Hepatocyte (in vitro differentiated cells): ENCODE data around the gene LYVE1. TPM values are rescaled to one million over a fixed set of nuclear protein-coding genes. Genes with fewer than 3 reads are reported as not detected.
"Not testable (repeated sequence)": the region's sequence is repeated elsewhere in the genome, so short reads cannot be mapped to it uniquely, and the experiment has no call there.

Experiments
- DNase-seq: peaks from one replicate; pipeline ENCODE4 v3.0.0-alpha.2; 2016; ENCODE audit warnings: low spot score
- H2AFZ ChIP-seq: fragments of 200-600 bp; sonication (generic); 2 replicates; pipeline ENCODE4 v1.6.0; 2016; ENCODE audit warnings: antibody characterized with exemption, mild to moderate bottlenecking
- H3K27ac ChIP-seq: fragments of 200-600 bp; sonication (generic); 2 replicates; pipeline ENCODE4 v1.5.1; 2016; ENCODE audit warnings: mild to moderate bottlenecking
- H3K27me3 ChIP-seq: fragments of 200-600 bp; sonication (generic); 2 replicates; pipeline ENCODE4 v1.6.1; 2016
- H3K36me3 ChIP-seq: fragments of 200-600 bp; sonication (generic); replicated peaks from 2 replicates; pipeline ENCODE4 v1.5.1; 2016; ENCODE audit warnings: low read depth; ENCODE audit not compliant: insufficient read depth
- H3K4me1 ChIP-seq: fragments of 200-600 bp; sonication (generic); 2 replicates; pipeline ENCODE4 v1.5.1; 2016; ENCODE audit warnings: mild to moderate bottlenecking, moderate library complexity; ENCODE audit not compliant: insufficient read depth
- H3K4me2 ChIP-seq: fragments of 200-600 bp; sonication (generic); 2 replicates; pipeline ENCODE4 v1.6.0; 2016
- H3K4me3 ChIP-seq: fragments of 200-600 bp; sonication (generic); 2 replicates; pipeline ENCODE4 v1.5.1; 2016; ENCODE audit warnings: mild to moderate bottlenecking
- H3K79me2 ChIP-seq: fragments of 200-600 bp; sonication (generic); 2 replicates; pipeline ENCODE4 v1.6.0; 2017; ENCODE audit warnings: mild to moderate bottlenecking
- H3K9me2 ChIP-seq: fragments of 200-600 bp; sonication (generic); replicated peaks from 2 replicates; pipeline ENCODE4 v1.6.0; 2017; ENCODE audit warnings: mild to moderate bottlenecking; ENCODE audit not compliant: insufficient read depth
- H3K9me3 ChIP-seq: fragments of 200-600 bp; sonication (generic); 2 replicates; pipeline ENCODE4 v1.5.1; 2016; ENCODE audit warnings: low read depth, mild to moderate bottlenecking
- H4K20me1 ChIP-seq: fragments of 200-600 bp; sonication (generic); 2 replicates; pipeline ENCODE4 v1.6.0; 2016; ENCODE audit warnings: mild to moderate bottlenecking; ENCODE audit not compliant: insufficient read depth, poor library complexity, severe bottlenecking
- EZH2 ChIP-seq: fragments of 200-600 bp; sonication (generic); IDR thresholded peaks from 2 replicates; pipeline ENCODE4 v1.6.1; 2016; ENCODE audit warnings: antibody characterized with exemption, mild to moderate bottlenecking, borderline replicate concordance
- EZH2phosphoT487 ChIP-seq: fragments of 200-600 bp; sonication (generic); IDR thresholded peaks from one replicate; pipeline ENCODE4 v1.6.1; 2018; ENCODE audit warnings: antibody characterized with exemption, mild to moderate bottlenecking, low read depth, moderate library complexity; ENCODE audit not compliant: unreplicated experiment, severe bottlenecking
- WGBS: methylation state at CpG from one replicate; pipeline ENCODE4 v1.1.6; 2016; ENCODE audit warnings: low lambda C conversion rate; ENCODE audit errors: missing lambda C conversion rate; 5-methylcytosine and 5-hydroxymethylcytosine counted together
- polyA plus RNA-seq: library from polyadenylated mRNA; unstranded; fragments of >200 nt; fragmentation: Nextera tagmentation; extraction: Ambion mirVana; gene quantifications from 2 replicates; pipeline ENCODE4 v1.2.1, GENCODE V29; 2016
- total RNA-seq: library from RNA; depleted of rRNA; stranded (reverse); fragments of >200 nt; gene quantifications from 2 replicates; pipeline ENCODE4 v1.2.3, GENCODE V29; 2014
- TF ChIP-seq, protein P1 (sequence below): fragments of 200-600 bp; sonication (generic); IDR thresholded peaks from 2 replicates; pipeline ENCODE4 v1.5.1; 2016; ENCODE audit warnings: antibody characterized with exemption, mild to moderate bottlenecking; ENCODE audit not compliant: poor library complexity

Gene LYVE1
- total and polyA plus RNA-seq, 2 experiments from 2014 or later = 2.9 to 9.1 TPM

GRCh38 chr11:10598816-10599215 lies 30.4 kb upstream of the LYVE1 start:
- Histone ChIP-seq H3K4me2 (no peak overlapping the region), H3K36me3 (no peaks in the 10 kb centered on the region), H3K9me3 (no peaks in the 10 kb centered on the region), H3K4me1 (peaks cover 22% of the 10 kb centered on the region), H3K4me3 (no peak overlapping the region), H3K27ac (peak overlapping the region; percentile 77), H4K20me1 (no peaks in the 10 kb centered on the region), H3K27me3 (no peaks in the 10 kb centered on the region), H3K79me2 (no peaks in the 10 kb centered on the region), H3K9me2 (no peaks in the 10 kb centered on the region), H2AFZ (no peak overlapping the region)
- no peak for DNase-seq
- WGBS = 93% methylated on average over 6 of the region's 6 CpGs
- TF ChIP-seq, protein P1, sequence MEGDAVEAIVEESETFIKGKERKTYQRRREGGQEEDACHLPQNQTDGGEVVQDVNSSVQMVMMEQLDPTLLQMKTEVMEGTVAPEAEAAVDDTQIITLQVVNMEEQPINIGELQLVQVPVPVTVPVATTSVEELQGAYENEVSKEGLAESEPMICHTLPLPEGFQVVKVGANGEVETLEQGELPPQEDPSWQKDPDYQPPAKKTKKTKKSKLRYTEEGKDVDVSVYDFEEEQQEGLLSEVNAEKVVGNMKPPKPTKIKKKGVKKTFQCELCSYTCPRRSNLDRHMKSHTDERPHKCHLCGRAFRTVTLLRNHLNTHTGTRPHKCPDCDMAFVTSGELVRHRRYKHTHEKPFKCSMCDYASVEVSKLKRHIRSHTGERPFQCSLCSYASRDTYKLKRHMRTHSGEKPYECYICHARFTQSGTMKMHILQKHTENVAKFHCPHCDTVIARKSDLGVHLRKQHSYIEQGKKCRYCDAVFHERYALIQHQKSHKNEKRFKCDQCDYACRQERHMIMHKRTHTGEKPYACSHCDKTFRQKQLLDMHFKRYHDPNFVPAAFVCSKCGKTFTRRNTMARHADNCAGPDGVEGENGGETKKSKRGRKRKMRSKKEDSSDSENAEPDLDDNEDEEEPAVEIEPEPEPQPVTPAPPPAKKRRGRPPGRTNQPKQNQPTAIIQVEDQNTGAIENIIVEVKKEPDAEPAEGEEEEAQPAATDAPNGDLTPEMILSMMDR = no peak
- no peak for TF ChIP-seq EZH2phosphoT487
- TF ChIP-seq EZH2 = no peak

DNA sequence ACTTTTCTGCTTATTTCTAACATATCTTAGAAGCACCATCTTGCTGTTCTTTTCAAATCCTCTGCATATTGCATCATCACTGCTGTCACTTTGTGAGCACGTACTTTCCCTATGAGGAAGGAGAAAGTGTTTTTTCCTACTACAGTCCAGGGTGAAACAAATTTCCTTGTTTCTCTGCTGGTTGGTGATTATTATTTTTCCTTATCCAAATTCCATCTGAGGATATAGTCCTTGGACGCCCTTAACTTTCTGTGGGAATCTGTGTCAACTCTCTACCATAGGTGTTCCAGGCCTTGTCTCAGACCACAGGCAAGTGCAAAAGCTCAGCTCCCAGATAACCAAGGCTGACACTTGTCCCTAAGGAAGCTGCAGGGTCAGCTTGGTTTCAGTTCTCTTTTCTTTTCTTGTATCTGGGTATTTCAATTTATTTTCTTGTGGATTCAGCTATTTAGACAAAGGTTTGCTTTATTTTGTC lies 29.4 kb upstream of the LYVE1 start:
- Histone ChIP-seq H3K27ac (peak overlapping the region; percentile 77), H3K4me1 (peaks cover 21% of the 10 kb centered on the region)

GRCh38 chr11:10595840-10596239 lies 27.4 kb upstream of the LYVE1 start:
- H3K4me2 ChIP-seq, H3K9me3 ChIP-seq, H3K27ac ChIP-seq, H3K36me3 ChIP-seq, H3K79me2 ChIP-seq, H3K9me2 ChIP-seq, DNase-seq, H2AFZ ChIP-seq, H3K4me3 ChIP-seq, H3K27me3 ChIP-seq, H4K20me1 ChIP-seq: not testable (repeated sequence)
- H3K4me1 ChIP-seq = peaks cover 21% of the 10 kb centered on the region
- WGBS = 97% methylated on average over 2 of the region's 2 CpGs

More for the DNA sequence above, 29.4 kb upstream of the LYVE1 start:
- Histone ChIP-seq H2AFZ (no peak overlapping the region), H4K20me1 (no peaks in the 10 kb centered on the region), H3K9me2 (no peaks in the 10 kb centered on the region), H3K79me2 (no peaks in the 10 kb centered on the region), H3K4me3 (no peak overlapping the region), H3K4me2 (no peak overlapping the region), H3K9me3 (no peaks in the 10 kb centered on the region), H3K27me3 (no peaks in the 10 kb centered on the region), H3K36me3 (no peaks in the 10 kb centered on the region)
- DNase-seq = no peak
- WGBS = 77% methylated on average over 2 of the region's 2 CpGs
- TF ChIP-seq EZH2 (no peak), EZH2phosphoT487 (no peak)
- TF ChIP-seq, protein P1 = no peak

- DNase-seq = no peak
- H3K79me2 ChIP-seq = no peaks in the 10 kb centered on the region
- H3K9me2 ChIP-seq = no peaks in the 10 kb centered on the region
- 83% methylated on average over 4 of the region's 4 CpGs for WGBS
- H3K27ac ChIP-seq = no peak overlapping the region
- no peaks in the 10 kb centered on the region for H3K27me3 ChIP-seq
- no peak overlapping the region for H2AFZ ChIP-seq
- H3K9me3 ChIP-seq = no peaks in the 10 kb centered on the region
- no peaks in the 10 kb centered on the region for H4K20me1 ChIP-seq
- no peak for TF ChIP-seq EZH2phosphoT487
- TF ChIP-seq EZH2 = no peak
- TF ChIP-seq, protein P1 = no peak
- H3K4me3 ChIP-seq = no peak overlapping the region
- no peak overlapping the region for H3K4me2 ChIP-seq
- H3K4me1 ChIP-seq = peaks cover 11% of the 10 kb centered on the region
- no peaks in the 10 kb centered on the region for H3K36me3 ChIP-seq
Measured at GRCh38 chr11:10594407-10594806, 25.9 kb upstream of the LYVE1 start.
